ENCODE data around the gene BTBD6.

Gene BTBD6

DNA sequence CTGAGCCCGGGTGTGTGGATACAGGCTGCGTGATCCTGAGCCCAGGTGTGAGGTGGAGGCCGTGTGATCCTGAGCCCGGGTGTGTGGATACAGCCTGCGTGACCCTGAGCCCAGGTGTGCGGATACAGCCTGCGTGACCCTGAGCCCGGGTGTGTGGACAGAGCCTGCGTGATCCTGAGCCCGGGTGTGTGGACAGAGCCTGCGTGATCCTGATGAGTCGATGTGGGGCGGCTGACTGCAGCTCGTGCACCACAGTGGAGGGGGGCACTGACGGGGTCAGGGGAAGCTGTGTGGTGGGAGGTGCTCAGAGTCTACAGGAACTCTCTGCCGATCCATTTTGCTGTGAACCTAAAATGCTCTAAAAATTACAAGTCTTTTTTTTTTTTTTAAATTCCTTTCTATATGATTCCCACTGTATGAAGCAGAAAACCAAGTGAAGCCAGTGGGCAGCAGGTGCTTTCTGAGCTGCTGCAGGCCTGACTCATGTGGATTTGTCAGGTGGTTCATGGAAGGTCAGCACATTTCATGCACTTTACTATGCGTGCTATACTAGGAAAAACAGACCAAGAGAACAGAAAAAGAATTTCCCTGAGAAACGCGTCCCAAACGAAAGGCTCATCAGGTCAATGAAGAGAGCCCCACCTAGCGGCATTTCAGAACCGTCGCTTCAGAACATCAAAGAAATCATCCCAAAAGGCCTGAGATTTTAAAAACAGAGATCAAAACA is 33.2 kb downstream of the BTBD6 start:
- TF ChIP-seq CTCF (IDR thresholded peaks at IDR 0.05; ENCODE audit: low read depth, low read length, missing control alignments), result peak; percentile 77
- H3K4me3 ChIP-seq (replicated peaks; ENCODE audit: low read depth, low read length), result no peak overlapping the region
- DNase-seq (ENCODE audit: extremely low read depth, low read depth), result peak; percentile 41

DNA sequence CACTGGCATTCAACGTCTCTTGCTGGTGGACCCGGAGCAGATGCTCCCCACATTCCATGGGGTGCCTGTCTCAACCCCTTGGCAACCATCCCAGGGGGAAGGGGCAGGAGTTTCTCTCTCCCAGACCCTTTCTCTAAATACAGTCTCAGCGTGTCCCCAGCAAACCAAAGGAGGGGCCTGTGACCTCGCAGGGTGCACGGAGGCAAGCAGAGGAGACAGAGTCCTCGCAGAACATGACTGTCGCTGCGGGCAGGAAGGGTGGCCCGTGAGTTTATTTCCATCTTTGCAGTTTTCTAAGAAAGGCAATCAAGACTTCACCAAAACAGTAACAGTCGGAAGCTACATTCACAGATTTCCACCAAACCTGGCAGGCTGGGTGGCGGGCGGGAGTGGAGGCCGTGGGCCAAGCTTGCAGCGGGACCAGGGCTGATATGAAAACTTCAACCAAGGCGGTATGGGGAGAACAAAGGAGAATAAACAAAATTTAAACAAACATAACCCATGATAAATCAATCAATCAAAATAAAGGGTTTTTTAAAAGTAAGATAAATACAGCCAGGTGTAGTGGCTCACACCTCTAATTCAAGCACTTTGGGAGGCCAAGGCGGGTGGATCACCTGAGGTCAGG is 33.9 kb downstream of the BTBD6 start:
- TF ChIP-seq CTCF (IDR thresholded peaks at IDR 0.05; ENCODE audit: low read depth, low read length, missing control alignments), result no peak
- DNase-seq (ENCODE audit: extremely low read depth, low read depth), result no peak
- no peak overlapping the region for H3K4me3 ChIP-seq (replicated peaks; ENCODE audit: low read depth, low read length)

DNA sequence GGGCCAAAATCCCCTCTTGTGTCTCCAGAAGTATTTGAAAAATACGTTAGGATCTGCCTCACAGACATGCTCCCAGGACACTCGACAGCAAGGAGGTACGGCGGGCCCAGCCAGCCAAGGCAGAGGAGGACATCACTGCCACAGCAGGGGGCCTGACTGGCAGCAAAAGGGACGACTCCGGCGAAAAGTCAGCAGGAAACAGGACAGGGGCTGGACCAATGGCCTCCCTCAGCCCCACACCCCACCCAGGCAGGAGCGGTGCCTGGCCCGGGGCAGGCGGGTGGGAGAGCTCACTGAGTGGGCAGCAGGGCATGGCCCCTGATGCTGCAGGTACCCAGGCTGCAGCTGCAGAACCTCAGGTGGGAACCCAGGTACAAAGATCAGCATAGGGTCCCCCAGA is 34.7 kb downstream of the BTBD6 start:
- no peak overlapping the region for H3K4me3 ChIP-seq (replicated peaks; ENCODE audit: low read depth, low read length)
- TF ChIP-seq CTCF (IDR thresholded peaks at IDR 0.05; ENCODE audit: low read depth, low read length, missing control alignments), result no peak
- DNase-seq (ENCODE audit: extremely low read depth, low read depth), result no peak

DNA sequence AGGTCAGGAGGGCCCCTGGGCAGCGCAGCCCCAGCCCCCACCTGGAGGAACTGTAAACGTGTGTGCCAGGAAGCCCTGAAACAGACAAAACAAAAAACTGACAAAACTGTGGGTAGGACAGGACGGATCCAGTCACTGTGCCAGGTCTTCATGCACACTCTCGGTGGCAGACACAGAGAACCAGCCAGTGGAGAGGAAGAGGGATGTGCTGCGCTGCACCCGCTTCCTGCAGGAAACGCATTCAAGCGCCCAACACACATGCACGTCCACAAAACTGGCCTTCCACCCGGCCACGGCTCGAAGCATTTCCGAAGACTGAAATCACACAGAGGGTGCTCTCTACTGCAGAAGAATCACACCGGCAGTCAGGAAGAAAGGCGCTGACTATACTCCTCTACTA is 35.6 kb downstream of the BTBD6 start:
- no peak for DNase-seq (ENCODE audit: extremely low read depth, low read depth)
- no peak for TF ChIP-seq CTCF (IDR thresholded peaks at IDR 0.05; ENCODE audit: low read depth, low read length, missing control alignments)
- H3K4me3 ChIP-seq (replicated peaks; ENCODE audit: low read depth, low read length), result no peak overlapping the region

DNA sequence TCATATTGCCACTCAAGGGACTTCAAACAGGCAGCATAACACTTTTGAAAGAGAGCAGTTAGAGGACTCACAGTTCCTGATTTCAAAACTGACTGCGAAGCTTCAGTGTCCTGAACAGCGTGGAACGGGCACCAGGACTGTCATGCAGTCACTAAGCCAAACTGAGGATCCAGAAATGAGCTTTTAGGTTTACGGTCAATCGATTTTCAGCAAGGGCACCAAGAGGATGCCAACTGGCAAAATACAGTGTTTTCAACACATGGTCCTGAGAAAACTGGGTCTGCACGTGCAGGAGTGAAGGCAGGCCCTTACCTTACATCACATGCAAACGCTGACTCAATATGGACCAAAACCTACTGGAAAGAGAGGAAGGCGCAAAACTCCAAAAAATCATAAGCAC is 36.8 kb downstream of the BTBD6 start:
- no peak for DNase-seq (ENCODE audit: extremely low read depth, low read depth)
- no peak for TF ChIP-seq CTCF (IDR thresholded peaks at IDR 0.05; ENCODE audit: low read depth, low read length, missing control alignments)
- H3K4me3 ChIP-seq (replicated peaks; ENCODE audit: low read depth, low read length), result no peak overlapping the region

- no peak for TF ChIP-seq CTCF (IDR thresholded peaks at IDR 0.05; ENCODE audit: low read depth, low read length, missing control alignments)
- DNase-seq (ENCODE audit: extremely low read depth, low read depth), result no peak
- H3K4me3 ChIP-seq (replicated peaks; ENCODE audit: low read depth, low read length), result no peak overlapping the region
Measured at GRCh38 chr14:105286759-105287144, 38.4 kb downstream of the BTBD6 start.

Measured in HFF-Myc (cell line).